ENCODE data around the gene BNIP5. TPM values are rescaled to one million over a fixed set of nuclear protein-coding genes. Genes with fewer than 3 reads are reported as not detected.

BNIP5 gene
- total RNA-seq, 1 donor from 2014 or later = not detected

GRCh38 chr6:36333931-36334725 lies 2.6 kb downstream of the BNIP5 start:
- ATAC-seq = no peak
- Histone ChIP-seq H3K4me3 (no peak overlapping the region), H3K27ac (no peak overlapping the region), H3K9me3 (no peaks in the 10 kb centered on the region), H3K27me3 (ENCODE audit: low read depth) (peaks cover 13% of the 10 kb centered on the region), H3K4me1 (no peaks in the 10 kb centered on the region), H3K36me3 (no peaks in the 10 kb centered on the region)
- DNase-seq = no peak
- intact Hi-C loops (cut with DNase I) = no loop called here
- TF ChIP-seq CTCF (IDR thresholded peaks at IDR 0.05) = no peak

GRCh38 chr6:36333171-36333895 lies 3.4 kb downstream of the BNIP5 start:
- Histone ChIP-seq H3K4me3 (no peak overlapping the region), H3K36me3 (no peaks in the 10 kb centered on the region), H3K4me1 (no peaks in the 10 kb centered on the region), H3K27ac (no peak overlapping the region), H3K9me3 (no peaks in the 10 kb centered on the region), H3K27me3 (ENCODE audit: low read depth) (peaks cover 13% of the 10 kb centered on the region)
- intact Hi-C loops (cut with DNase I) = no loop called here
- no peak for DNase-seq
- ATAC-seq = no peak
- TF ChIP-seq CTCF (IDR thresholded peaks at IDR 0.05) = no peak

- no peak for ATAC-seq
Measured at GRCh38 chr6:36331381-36331780, 5.3 kb downstream of the BNIP5 start.

GRCh38 chr6:36330366-36330765 lies 6.3 kb downstream of the BNIP5 start:
- Histone ChIP-seq H3K27ac (no peak overlapping the region), H3K4me3 (no peak overlapping the region), H3K4me1 (no peaks in the 10 kb centered on the region), H3K9me3 (no peaks in the 10 kb centered on the region), H3K27me3 (ENCODE audit: low read depth) (peaks cover 13% of the 10 kb centered on the region), H3K36me3 (no peaks in the 10 kb centered on the region)
- no peak for TF ChIP-seq CTCF (IDR thresholded peaks at IDR 0.05)
- DNase-seq (no peak), ATAC-seq (no peak)
- intact Hi-C loops (cut with DNase I) = no loop called here

More at GRCh38 chr6:36331381-36331780, 5.3 kb downstream of the BNIP5 start:
- no peaks in the 10 kb centered on the region for H3K4me1 ChIP-seq
- no peak overlapping the region for H3K4me3 ChIP-seq
- peaks cover 13% of the 10 kb centered on the region for H3K27me3 ChIP-seq (ENCODE audit: low read depth)
- H3K36me3 ChIP-seq = no peaks in the 10 kb centered on the region
- intact Hi-C loops (cut with DNase I) = no loop called here
- TF ChIP-seq CTCF (IDR thresholded peaks at IDR 0.05) = no peak
- no peak for DNase-seq
- H3K9me3 ChIP-seq = no peaks in the 10 kb centered on the region
- H3K27ac ChIP-seq = no peak overlapping the region

- no peaks in the 10 kb centered on the region for H3K36me3 ChIP-seq
- TF ChIP-seq CTCF (IDR thresholded peaks at IDR 0.05) = no peak
- ATAC-seq (no peak), DNase-seq (no peak)
- no peaks in the 10 kb centered on the region for H3K9me3 ChIP-seq
- no peak overlapping the region for H3K4me3 ChIP-seq
- intact Hi-C loops (cut with DNase I) = no loop called here
- no peak overlapping the region for H3K27ac ChIP-seq
- H3K27me3 ChIP-seq (ENCODE audit: low read depth) = peaks cover 13% of the 10 kb centered on the region
- H3K4me1 ChIP-seq = no peaks in the 10 kb centered on the region
Measured at GRCh38 chr6:36329798-36330291, 6.8 kb downstream of the BNIP5 start.

Measured in lower lobe of right lung (tissue), 2 donors.